ENCODE data around the gene SIRPB2.

- no peak for TF ChIP-seq SIN3A (IDR thresholded peaks at IDR 0.05; ENCODE audit: borderline replicate concordance, insufficient read depth, low read length)
- TF ChIP-seq REST (IDR thresholded peaks at IDR 0.05; ENCODE audit: insufficient read depth in 1 of 2, low read depth in 2 of 2, low read length in 2 of 2), result no peak
- no peak for TF ChIP-seq TAF1 (IDR thresholded peaks at IDR 0.05; ENCODE audit: borderline replicate concordance, insufficient read depth, low read length)
- no peak for TF ChIP-seq POLR2AphosphoS5 (IDR thresholded peaks at IDR 0.05; ENCODE audit: low read depth, low read length)
- TF ChIP-seq FOXP2 (optimal IDR thresholded peaks at IDR 0.05; ENCODE audit: borderline replicate concordance, extremely low read depth, extremely low read length, insufficient read depth), result no peak
Observed at GRCh38 chr20:1534526-1534925, 43.3 kb upstream of the SIRPB2 start.

Measured in PFSK-1 (cell line).